Umbilical cord (tissue), 2 donors: Measurements from ENCODE around the gene NXN. TPM values are rescaled to one million over a fixed set of nuclear protein-coding genes. Genes with fewer than 3 reads are reported as not detected.
"Not testable (repeated sequence)": the region's sequence is repeated elsewhere in the genome, so short reads cannot be mapped to it uniquely, and the experiment has no call there.

Experiments
- DNase-seq: peaks from one replicate; pipeline ENCODE4 v3.0.0-alpha.2; 2015; ENCODE audit warnings: low spot score
- total RNA-seq: library from RNA; depleted of rRNA; stranded (reverse); fragments of >200 nt; gene quantifications from one replicate; pipeline ENCODE4 v1.2.3, GENCODE V29; 2014; ENCODE audit warnings: low replicate concordance; ENCODE audit not compliant: insufficient read depth

The NXN gene
- total RNA-seq, 1 donor from 2014 or later = 103 TPM

DNA sequence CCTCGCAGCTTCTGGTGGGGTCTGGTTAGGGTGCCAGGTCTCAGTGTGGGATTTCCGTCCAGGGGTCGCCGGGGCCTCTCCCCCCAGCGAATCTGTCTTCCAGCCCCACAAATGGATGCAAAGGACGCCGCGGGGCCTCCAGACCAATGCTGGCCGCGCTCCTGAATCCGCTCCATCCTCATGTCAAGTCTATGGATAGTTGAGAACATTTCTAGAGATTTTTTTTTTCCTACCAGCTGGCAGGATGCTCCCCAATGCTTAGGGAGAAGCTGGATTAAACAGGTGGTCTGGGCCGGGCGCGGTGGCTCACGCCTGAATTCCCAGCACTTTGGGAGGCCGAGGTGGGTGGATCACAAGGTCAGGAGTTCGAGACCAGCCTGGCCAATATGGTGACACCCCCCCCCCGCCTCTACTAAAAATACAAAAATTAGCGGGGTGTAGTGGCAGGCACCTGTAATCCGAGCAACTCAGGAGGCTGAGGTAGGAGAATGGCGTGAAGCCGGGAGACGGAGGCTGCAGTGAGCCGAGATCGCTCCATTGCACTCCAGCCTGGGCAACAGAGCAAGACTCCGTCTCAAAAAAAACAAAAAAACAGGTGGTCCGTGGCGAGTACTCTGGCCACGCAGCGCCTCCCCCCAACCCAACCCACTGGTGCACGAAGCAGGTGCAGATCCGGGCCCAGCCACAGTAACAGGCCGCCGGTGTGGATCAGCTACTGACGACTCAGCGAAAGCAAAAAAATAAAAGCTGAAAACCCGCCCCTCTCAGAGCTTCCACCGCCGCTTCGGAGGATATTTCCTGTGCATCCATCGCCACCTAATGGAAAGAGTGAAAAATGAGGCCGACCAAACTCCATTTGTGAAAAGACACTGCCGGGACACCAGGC lies 1.1 kb upstream of the NXN start:
- peak; percentile 94 for DNase-seq

GRCh38 chr17:979212-979538 lies 401 bp downstream of the NXN start:
- DNase-seq = no peak

DNA sequence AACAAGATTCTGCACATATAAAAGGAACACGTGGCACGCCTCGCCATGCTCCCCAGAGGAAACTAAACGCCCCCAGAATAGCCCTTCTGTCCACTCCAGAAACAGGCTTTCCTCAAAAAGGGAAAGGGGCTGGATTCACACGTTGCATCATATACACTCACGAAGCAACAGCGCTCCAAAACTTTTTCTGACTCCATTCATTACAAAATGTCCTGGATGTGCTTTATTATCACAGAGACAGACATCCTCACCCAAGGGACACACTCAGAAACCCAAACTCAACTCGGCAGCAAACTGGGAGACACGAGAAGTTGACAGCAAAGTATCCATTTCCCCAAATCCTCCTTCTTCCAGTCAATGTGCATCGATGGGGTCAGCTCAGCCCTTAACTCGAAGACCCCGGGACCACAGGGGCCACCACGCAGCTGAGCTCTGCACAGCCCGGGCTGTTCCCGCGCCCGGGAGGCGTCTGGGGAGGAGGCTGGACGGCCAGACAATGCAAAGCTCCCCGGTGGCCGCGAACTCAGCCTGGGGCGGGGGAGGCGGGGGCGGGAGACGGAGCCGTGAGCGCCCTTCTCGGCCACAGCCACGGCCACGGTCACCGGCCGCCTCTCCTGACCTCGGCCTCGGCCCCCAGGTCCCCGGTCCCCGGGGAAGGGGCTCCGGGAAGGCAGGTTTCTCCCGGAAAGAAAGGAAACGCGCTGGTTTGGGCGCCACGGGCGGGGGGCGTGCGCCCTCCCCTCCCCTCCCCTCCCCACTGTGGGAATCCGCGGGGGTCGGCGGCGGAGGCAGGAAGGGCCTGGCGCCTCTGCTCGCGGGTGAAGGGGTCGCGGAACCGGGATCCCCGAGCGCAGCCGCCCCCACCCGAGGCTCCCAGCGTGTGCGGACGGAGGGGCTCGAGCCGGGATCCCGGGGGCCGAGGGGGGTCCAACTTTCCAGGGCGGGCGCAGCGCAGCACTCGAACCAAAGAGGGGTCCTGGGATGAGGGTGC lies 1.2 kb downstream of the NXN start:
- peak; percentile 81 for DNase-seq

DNA sequence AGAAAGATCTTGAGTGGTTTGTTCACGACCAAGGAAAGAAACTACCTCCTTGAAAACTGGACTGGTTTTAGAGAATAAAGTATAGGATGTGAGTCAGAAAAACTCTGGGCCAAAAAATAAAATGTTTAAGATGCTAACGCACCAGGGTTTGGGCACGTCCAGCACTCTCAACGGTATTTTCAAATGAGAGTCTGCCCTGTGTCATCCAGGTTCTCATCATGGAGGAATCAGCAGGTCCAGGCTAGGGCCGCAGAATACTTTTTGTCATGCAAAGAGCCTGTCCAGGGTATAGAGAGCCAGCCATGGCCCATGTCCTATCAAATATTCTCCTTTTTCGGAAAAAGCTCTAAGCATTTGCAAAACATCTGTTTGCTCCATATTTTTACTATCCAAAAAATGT lies 2.4 kb downstream of the NXN start:
- DNase-seq = peak; percentile 63

- DNase-seq = no peak
These were observed 3.3 kb downstream of the NXN start for GRCh38 chr17:976312-976711.

DNA sequence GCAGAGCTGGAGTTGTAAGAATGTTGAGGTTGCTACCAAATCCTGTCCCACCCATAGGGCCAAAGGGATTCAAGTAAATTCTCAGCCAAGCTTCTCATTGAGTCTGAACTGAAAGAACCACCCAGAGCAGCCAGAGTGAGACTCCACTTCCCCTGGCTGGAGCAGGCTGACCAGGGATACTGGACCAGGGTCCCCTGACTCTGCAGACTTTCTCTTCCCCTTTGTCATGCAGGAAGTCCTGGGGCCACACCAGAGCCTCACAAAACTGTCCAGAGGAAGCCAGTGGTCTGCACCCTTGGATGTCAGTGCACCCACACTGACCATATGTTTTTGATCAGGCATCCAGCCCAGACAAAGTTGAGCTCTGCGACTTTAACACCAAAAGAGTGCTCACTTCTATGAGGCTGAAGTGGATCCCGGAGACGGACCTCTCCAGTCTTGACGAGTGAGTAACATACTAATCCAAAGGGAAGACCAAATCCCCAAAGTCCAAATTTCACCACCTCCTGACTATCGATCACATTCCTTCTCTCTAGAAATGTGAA lies 4.1 kb downstream of the NXN start:
- peak; percentile 44 for DNase-seq

DNA sequence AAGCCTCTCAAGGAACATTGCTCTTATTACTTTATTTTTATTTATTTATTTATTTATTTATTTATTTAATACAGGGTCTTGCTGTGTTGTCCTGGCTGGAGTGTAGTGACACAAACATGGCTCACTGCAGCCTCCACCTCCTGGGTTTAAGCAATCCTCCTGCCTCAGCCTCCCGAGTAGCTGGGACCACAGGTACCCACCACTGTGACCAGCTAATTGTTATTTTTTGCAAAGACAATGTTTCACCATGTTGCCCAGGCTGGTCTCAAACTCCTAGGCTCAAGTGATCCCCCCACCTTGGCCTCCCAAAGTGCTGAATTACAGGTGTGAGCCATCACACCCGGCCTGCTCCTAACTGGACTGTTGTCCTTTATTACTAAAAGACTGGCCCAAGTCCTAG lies 4.8 kb downstream of the NXN start:
- DNase-seq = not testable (repeated sequence)

- peak; percentile 73 for DNase-seq
These were observed 6.5 kb downstream of the NXN start for GRCh38 chr17:973053-973452.

DNA sequence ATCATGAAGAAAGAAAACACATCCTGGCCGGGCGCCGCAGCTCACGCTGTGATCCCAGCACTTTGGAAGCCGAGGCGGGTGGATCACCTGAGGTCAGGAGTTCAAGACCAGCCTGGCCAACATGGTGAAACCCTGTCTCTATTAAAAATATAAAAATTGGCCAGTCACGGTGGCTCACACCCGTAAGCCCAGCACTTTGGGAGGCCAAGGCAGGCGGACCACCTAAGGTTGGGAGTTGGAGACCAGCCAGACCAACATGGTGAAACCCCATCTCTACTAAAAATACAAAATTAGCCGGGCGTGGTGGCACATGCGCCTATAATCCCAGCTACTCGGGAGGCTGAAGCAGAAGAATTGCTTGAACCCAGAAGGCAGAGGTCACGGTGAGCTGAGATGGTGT lies 7.7 kb downstream of the NXN start:
- DNase-seq = not testable (repeated sequence)

GRCh38 chr17:970364-970763 lies 9.2 kb downstream of the NXN start:
- DNase-seq = no peak

GRCh38 chr17:969811-970355 lies 9.7 kb downstream of the NXN start:
- peak; percentile 62 for DNase-seq

GRCh38 chr17:968812-969730 lies 10.5 kb downstream of the NXN start:
- peak; percentile 67 for DNase-seq

- DNase-seq = no peak
These were observed 12.5 kb downstream of the NXN start for GRCh38 chr17:967122-967521.

DNA sequence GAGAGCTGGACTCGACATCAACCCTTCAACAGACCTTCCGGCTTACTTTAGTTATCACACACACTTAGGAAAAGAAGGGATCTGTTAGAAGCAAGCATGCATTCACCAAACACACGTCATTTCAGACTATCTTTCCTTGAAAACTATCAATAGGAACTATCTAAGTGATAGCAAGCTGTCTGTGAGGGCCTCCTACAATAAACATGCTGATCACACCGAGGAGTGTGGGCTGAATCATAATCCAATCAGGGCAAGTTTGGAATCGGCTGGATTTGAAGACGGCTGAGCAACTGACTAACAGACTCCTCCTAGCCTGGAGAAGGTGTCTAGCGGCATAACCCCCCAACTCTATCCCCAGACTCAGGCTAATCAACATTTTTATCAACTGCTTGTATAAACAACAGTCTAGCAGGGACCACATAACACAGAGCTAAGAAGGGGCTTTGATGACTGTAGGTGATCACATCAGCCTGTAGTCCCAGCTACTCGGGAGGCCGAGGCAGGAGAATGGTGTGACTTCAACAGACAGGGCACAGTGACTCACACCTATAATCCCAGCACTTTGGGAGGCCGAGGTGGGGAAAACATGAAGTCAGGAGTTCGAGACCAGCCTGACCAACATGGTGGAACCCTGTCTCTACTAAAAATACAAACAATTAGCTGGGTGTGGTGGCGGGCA lies 14.1 kb downstream of the NXN start:
- peak; percentile 80 for DNase-seq

GRCh38 chr17:964876-965275 lies 14.7 kb downstream of the NXN start:
- no peak for DNase-seq

- peak; percentile 84 for DNase-seq
These were observed 16.9 kb downstream of the NXN start for GRCh38 chr17:962670-963069.

DNA sequence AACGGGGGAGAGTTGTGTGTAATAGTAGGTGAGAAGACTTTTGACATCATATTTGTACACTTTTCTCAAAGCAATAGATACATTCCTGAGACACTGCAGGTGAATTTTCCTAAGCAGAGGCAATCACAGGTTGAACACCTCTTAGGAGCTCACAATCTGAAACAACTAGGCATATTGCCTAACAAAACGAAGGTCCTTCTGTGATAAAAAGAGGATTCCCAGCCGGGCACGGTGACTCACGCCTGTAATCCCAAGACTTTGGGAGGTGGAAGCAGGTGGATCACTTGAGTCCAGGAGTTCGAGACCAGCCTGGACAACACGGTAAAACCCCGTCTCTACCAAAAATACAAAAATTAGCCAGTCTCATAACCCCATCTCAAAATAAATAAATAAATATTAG lies 17.4 kb downstream of the NXN start:
- no peak for DNase-seq

GRCh38 chr17:958712-959451 lies 20.7 kb downstream of the NXN start:
- no peak for DNase-seq

- DNase-seq = no peak
These were observed 21.6 kb downstream of the NXN start for GRCh38 chr17:957856-958421.
